IMR-90 (cell line): ENCODE data around the gene ETV4. TPM values are rescaled to one million over a fixed set of nuclear protein-coding genes. Genes with fewer than 3 reads are reported as not detected.

ENCODE experiments used
- ATAC-seq: fragments of 200-7000 bp; cut with Tn5 transposase; 2 replicates; pipeline ENCODE4 v1.9.1; 2020; ENCODE audit warnings: low read depth, mild to moderate bottlenecking, moderate library complexity
- BruUV-seq: library from RNA; stranded (reverse); fragments of 400-500 nt; replicated peaks from 2 replicates; lab custom pipeline; 2021; lab: Mats Ljungman, UMichigan
- CTCF ChIA-PET: fragments of 300-600 bp; formaldehyde crosslinking; extraction: SDS; loops from one replicate; lab custom pipeline; 2021; ENCODE audit warnings: antibody characterized with exemption; lab: Yijun Ruan, JAX
- POLR2A ChIA-PET: fragments of 300-600 bp; sonication (Branson Sonifier 250); formaldehyde crosslinking; loops from one replicate; lab custom pipeline; 2022; ENCODE audit warnings: antibody characterized with exemption; ENCODE audit not compliant: unreplicated experiment; lab: Charles Lee
- DNase-seq: peaks from one replicate; pipeline ENCODE4 v3.0.0; 2013
- H2AFZ ChIP-seq: replicated peaks from 2 replicates; pipeline ENCODE3; 2013; ENCODE audit warnings: low read length, mild to moderate bottlenecking; ENCODE audit not compliant: poor library complexity
- H2AK5ac ChIP-seq: 2 replicates; pipeline ENCODE4 v1.6.1; 2013; ENCODE audit warnings: low read depth, low read length, inconsistent platforms
- H2AK9ac ChIP-seq: replicated peaks from 2 replicates; pipeline ENCODE3; 2013; ENCODE audit warnings: mild to moderate bottlenecking, low read depth, low read length, moderate library complexity; ENCODE audit not compliant: poor library complexity
- H2BK120ac ChIP-seq: 2 replicates; pipeline ENCODE4 v1.6.1; 2013; ENCODE audit warnings: low read depth, low read length, inconsistent platforms
- H2BK15ac ChIP-seq: 3 replicates; pipeline ENCODE4 v1.6.1; 2013; ENCODE audit warnings: low read depth, low read length, inconsistent platforms
- H2BK20ac ChIP-seq: 2 replicates; pipeline ENCODE4 v1.6.1; 2013; ENCODE audit warnings: low read depth, mild to moderate bottlenecking, inconsistent platforms, low read length, moderate library complexity
- H2BK5ac ChIP-seq: 2 replicates; pipeline ENCODE4 v1.6.1; 2013; ENCODE audit warnings: mild to moderate bottlenecking, low read depth, low read length, inconsistent platforms; ENCODE audit not compliant: poor library complexity, severe bottlenecking
- H3K14ac ChIP-seq: replicated peaks from 2 replicates; pipeline ENCODE4 v1.6.1; 2013; ENCODE audit warnings: low read depth, low read length, inconsistent platforms
- H3K18ac ChIP-seq: 2 replicates; pipeline ENCODE4 v1.6.1; 2013; ENCODE audit warnings: low read depth, low read length, control low read depth
- H3K23ac ChIP-seq: 2 replicates; pipeline ENCODE4 v1.6.1; 2013; ENCODE audit warnings: low read depth, low read length, inconsistent platforms
- H3K27ac ChIP-seq: 2 replicates; pipeline ENCODE4 v1.5.1; 2013; ENCODE audit warnings: mild to moderate bottlenecking, control low read depth, low read length; ENCODE audit not compliant: insufficient read depth
- H3K27me3 ChIP-seq: 2 replicates; pipeline ENCODE4 v1.6.1; 2013; ENCODE audit warnings: low read length; ENCODE audit not compliant: control insufficient read depth, insufficient read depth
- H3K36me3 ChIP-seq: 2 replicates; pipeline ENCODE4 v1.6.1; 2013; ENCODE audit warnings: low read length, mixed read lengths; ENCODE audit not compliant: control insufficient read depth, insufficient read depth
- H3K4ac ChIP-seq: 2 replicates; pipeline ENCODE4 v1.6.1; 2013; ENCODE audit warnings: low read depth, low read length, inconsistent platforms
- H3K4me1 ChIP-seq: 2 replicates; pipeline ENCODE4 v1.6.1; 2013; ENCODE audit warnings: low read length, mixed read lengths; ENCODE audit not compliant: control insufficient read depth, insufficient read depth
- H3K4me2 ChIP-seq: 2 replicates; pipeline ENCODE4 v1.6.1; 2013; ENCODE audit warnings: low read depth, mild to moderate bottlenecking, control low read depth, low read length, moderate library complexity
- H3K4me3 ChIP-seq: 2 replicates; pipeline ENCODE4 v1.5.1; 2013; ENCODE audit warnings: low read depth, mild to moderate bottlenecking, control low read depth, low read length, moderate library complexity; ENCODE audit not compliant: insufficient read depth
- H3K56ac ChIP-seq: 2 replicates; pipeline ENCODE4 v1.6.1; 2013; ENCODE audit warnings: low read length, inconsistent platforms; ENCODE audit not compliant: insufficient read depth; ENCODE audit errors: extremely low read depth
- H3K79me1 ChIP-seq, 2 experiments: 2 replicates each; pipeline ENCODE4 v1.6.1; 2013; ENCODE audit warnings: low read length in 2 of 2, inconsistent platforms in 1 of 2, low read depth in 1 of 2
- H3K9ac ChIP-seq: 2 replicates; pipeline ENCODE4 v1.6.1; 2013; ENCODE audit warnings: low read depth, low read length, control low read depth
- H3K9me1 ChIP-seq: 2 replicates; pipeline ENCODE4 v1.6.1; 2013; ENCODE audit warnings: low read length, inconsistent platforms; ENCODE audit not compliant: insufficient read depth
- H3K9me3 ChIP-seq: 2 replicates; pipeline ENCODE4 v1.6.1; 2013; ENCODE audit warnings: low read length; ENCODE audit not compliant: control insufficient read depth, insufficient read depth
- H4K20me1 ChIP-seq: 2 replicates; pipeline ENCODE4 v1.6.1; 2013; ENCODE audit warnings: low read length, inconsistent platforms; ENCODE audit not compliant: insufficient read depth
- H4K5ac ChIP-seq: 2 replicates; pipeline ENCODE4 v1.6.1; 2013; ENCODE audit warnings: mild to moderate bottlenecking, low read depth, low read length, control low read depth
- H4K8ac ChIP-seq, 2 experiments: 2 replicates each; pipeline ENCODE4 v1.6.1; 2013; ENCODE audit warnings: low read depth in 2 of 2, low read length in 2 of 2, control low read depth in 1 of 2, inconsistent platforms in 1 of 2
- H4K91ac ChIP-seq: 2 replicates; pipeline ENCODE4 v1.6.1; 2013; ENCODE audit warnings: low read depth, low read length, inconsistent platforms; ENCODE audit not compliant: insufficient read depth
- BHLHE40 ChIP-seq: fragments of 150-350 bp; IDR thresholded peaks from 2 replicates; pipeline ENCODE4 v1.6.1; 2016; ENCODE audit warnings: mild to moderate bottlenecking, low read depth, low read length
- CHD1 ChIP-seq: IDR thresholded peaks from 2 replicates; pipeline ENCODE4 v1.6.1; 2012; ENCODE audit warnings: low read depth, low read length, improper control_type of control experiment
- FOS ChIP-seq: fragments of 150-350 bp; IDR thresholded peaks from 2 replicates; pipeline ENCODE4 v1.6.1; 2016; ENCODE audit warnings: low read depth, low read length
- MAFK ChIP-seq: IDR thresholded peaks from 2 replicates; pipeline ENCODE4 v1.6.1; 2012; ENCODE audit warnings: low read depth, low read length, improper control_type of control experiment
- MAZ ChIP-seq: IDR thresholded peaks from 2 replicates; pipeline ENCODE4 v1.6.1; 2012; ENCODE audit warnings: low read depth, mild to moderate bottlenecking, low read length, improper control_type of control experiment, moderate library complexity, borderline replicate concordance
- NFE2L2 ChIP-seq: fragments of 150-350 bp; IDR thresholded peaks from 2 replicates; pipeline ENCODE4 v1.6.1; 2016; ENCODE audit warnings: low read depth, mild to moderate bottlenecking, low read length
- POLR2A ChIP-seq: IDR thresholded peaks from 2 replicates; pipeline ENCODE4 v1.6.1; 2012; ENCODE audit warnings: mild to moderate bottlenecking, low read depth, low read length
- RAD21 ChIP-seq: IDR thresholded peaks from 2 replicates; pipeline ENCODE4 v1.6.1; 2012; ENCODE audit warnings: low read length, improper control_type of control experiment
- RCOR1 ChIP-seq: IDR thresholded peaks from 2 replicates; pipeline ENCODE4 v1.6.1; 2012; ENCODE audit warnings: mild to moderate bottlenecking, low read length, improper control_type of control experiment; ENCODE audit not compliant: insufficient replicate concordance
- RFX5 ChIP-seq: IDR thresholded peaks from 2 replicates; pipeline ENCODE4 v1.8.0; 2012; ENCODE audit warnings: low read depth, mild to moderate bottlenecking, low read length, moderate library complexity
- USF2 ChIP-seq: fragments of 150-350 bp; IDR thresholded peaks from 2 replicates; pipeline ENCODE4 v1.6.1; 2017; ENCODE audit warnings: mild to moderate bottlenecking, antibody characterized with exemption, low read length, low read depth
- WGBS, 2 experiments: methylation state at CpG; one replicate each; pipeline versions ENCODE4 v1.1.5 to v1.1.7; 2013; ENCODE audit warnings: missing lambda C conversion rate in 2 of 2; ENCODE audit not compliant: insufficient read length in 1 of 2; ENCODE audit errors: extremely low coverage in 2 of 2; 5-methylcytosine and 5-hydroxymethylcytosine counted together
- dilution Hi-C: fragments of 300-500 bp; cut with HindIII; formaldehyde crosslinking; loops from one replicate; pipeline ENCODE4 v1.14.3; 2018; ENCODE audit warnings: low sequenced_read_pairs; ENCODE audit not compliant: unreplicated experiment
- in situ Hi-C: fragments of 300-500 bp; cut with MboI; formaldehyde crosslinking; loops from 3 replicates; pipeline ENCODE4 v1.14.3; 2019; ENCODE audit warnings: low sequenced_read_pairs, inconsistent platforms, mixed read lengths
- intact Hi-C: fragments of 100-400 bp; cut with micrococcal nuclease; formaldehyde crosslinking; loops from 2 replicates; pipeline ENCODE4 v1.10.0; 2022
- polyA plus RNA-seq, 3 experiments: library from polyadenylated mRNA; depleted of rRNA; stranded (reverse); fragments of >200 nt; gene quantifications; 2 replicates each; pipeline ENCODE4 v1.2.3, GENCODE V29; 2012; ENCODE audit warnings: low replicate concordance in 1 of 3
- total RNA-seq: library from RNA; depleted of rRNA; stranded (reverse); fragments of >200 nt; gene quantifications from 2 replicates; pipeline ENCODE4 v1.2.3, GENCODE V29; 2012
- TF ChIP-seq, protein P1 (sequence below): conservative IDR thresholded peaks from 2 replicates; pipeline ENCODE4 v1.5.1; 2012; ENCODE audit warnings: mild to moderate bottlenecking, low read depth, low read length, improper control_type of control experiment

Gene ETV4
- total and polyA plus RNA-seq, 2 of the 4 experiments (the other 2 are of a cell fraction): 4.3 to 13.2 TPM

DNA sequence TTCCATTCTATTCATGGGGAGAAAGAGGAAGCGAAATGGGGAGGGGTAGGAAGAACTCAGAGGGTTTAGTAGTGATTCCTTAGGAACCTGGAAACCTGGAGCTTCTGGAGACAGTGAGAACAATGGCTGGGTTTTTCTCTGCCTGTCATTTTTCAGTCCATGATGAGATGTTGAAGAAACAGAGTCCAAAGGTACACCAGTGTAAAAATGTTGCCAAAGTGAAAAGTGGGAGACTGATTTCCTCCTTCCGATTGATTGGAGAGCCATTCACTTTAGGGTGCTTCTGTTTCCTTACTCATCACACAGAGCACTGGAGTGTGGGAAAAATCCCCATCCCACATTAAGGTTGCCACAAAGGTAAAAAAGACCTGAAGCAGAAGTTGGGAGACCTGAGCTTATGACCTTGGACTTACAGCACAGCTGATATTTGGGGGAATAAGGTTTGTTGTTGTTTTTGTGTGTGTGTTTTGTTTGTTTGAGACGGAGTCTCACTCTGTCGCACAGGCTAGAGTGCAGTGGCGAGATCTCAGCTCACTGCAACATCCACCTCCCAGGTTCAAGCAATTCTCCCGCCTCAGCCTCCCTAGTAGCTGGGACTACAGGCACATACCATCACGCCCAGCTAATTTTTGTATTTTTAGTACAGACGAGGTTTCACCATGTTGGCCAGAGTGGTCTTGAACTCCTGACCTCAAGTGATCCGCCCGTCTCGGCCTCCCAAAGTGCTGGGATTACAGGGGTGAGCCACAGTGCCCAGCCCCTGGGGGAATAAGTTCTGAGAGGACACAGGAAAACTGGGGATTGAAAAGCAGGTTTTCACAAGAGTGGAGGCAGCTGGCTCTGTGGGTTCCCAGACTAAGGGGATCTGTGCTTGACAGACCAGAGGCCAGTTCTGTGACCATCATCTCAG is 63.8 kb downstream of the ETV4 start:
- 0 out of 2 replicates have a peak overlapping the region, but pooled peaks have one; percentile 19 for H3K23ac ChIP-seq
- no peak overlapping the region for H3K27ac ChIP-seq
- peak overlapping the region; percentile 47 for H2AFZ ChIP-seq
- H3K27me3 ChIP-seq: no peaks in the 10 kb centered on the region
- H3K56ac ChIP-seq: no peak overlapping the region
- ChIA-PET POLR2A (interaction anchor here (2.7 to 3.7 kb wide), 2 partner anchors 114 to 121 kb away, joined by 23 to 44 read pairs; no protein-coding TSS in a partner anchor), CTCF (interaction anchor here (0.6 to 3.2 kb wide), 6 partner anchors 13 to 95 kb away, joined by 3 to 47 read pairs (median 16); partner anchors contain the start of gene ARL4D)
- H3K4me2 ChIP-seq: no peak overlapping the region
- intact Hi-C loops (loop anchor here (1.0 kb wide), 1 partner anchor 88 kb away; no protein-coding TSS in a partner anchor), dilution Hi-C loops (no loop called here), in situ Hi-C loops (loop anchor here (5.0 to 25.0 kb wide), 2 partner anchors 95 to 295 kb away; no protein-coding TSS in a partner anchor)
- H3K4ac ChIP-seq: peak overlapping the region; percentile 53; the same call in 1 of the 2 replicates
- no peaks in the 10 kb centered on the region for H3K9me3 ChIP-seq
- H2BK5ac ChIP-seq: no peak overlapping the region
- no peaks in the 10 kb centered on the region for H3K36me3 ChIP-seq
- H3K9me1 ChIP-seq: peaks cover 5% of the 10 kb centered on the region; the same call in 1 of the 2 replicates
- H4K5ac ChIP-seq: no peak overlapping the region
- H3K14ac ChIP-seq: no peak overlapping the region
- H3K9ac ChIP-seq: no peak overlapping the region; the same call in 1 of the 2 replicates
- H3K79me1 ChIP-seq: peaks cover 5 to 23% of the 10 kb centered on the region in 2 experiments; a peak in 2 of 4 replicates
- H4K20me1 ChIP-seq: 0 out of 2 replicates have a peak, but pooled peaks cover 5% of the 10 kb centered on the region
- H3K18ac ChIP-seq: no peak overlapping the region
- H2BK20ac ChIP-seq: peak overlapping the region; percentile 15; the same call in 1 of the 2 replicates
- peak overlapping the region; percentile 13 for H2BK120ac ChIP-seq
- H3K4me3 ChIP-seq: no peak overlapping the region
- H3K4me1 ChIP-seq: peaks cover 8% of the 10 kb centered on the region
- peak overlapping the region; percentile 85 to 98; a peak in 2 of 4 replicates for H4K8ac ChIP-seq
- H2AK9ac ChIP-seq: no peak overlapping the region
- no TSS peak for BruUV-seq
- no peak overlapping the region for H2BK15ac ChIP-seq
- no peak for DNase-seq
- H2AK5ac ChIP-seq: peak overlapping the region; percentile 44; the same call in 1 of the 2 replicates
- peak overlapping the region; percentile 7; the same call in 1 of the 2 replicates for H4K91ac ChIP-seq
- no peak for ATAC-seq
- 88% methylated on average over 4 of the region's 11 CpGs; no CpG with 5 or more reads in 1 of the 2 experiments for WGBS, 2 experiments
- no peak for TF ChIP-seq MAZ
- no peak for TF ChIP-seq CHD1
- TF ChIP-seq MAFK: no peak
- no peak for TF ChIP-seq RFX5
- TF ChIP-seq FOS: no peak
- no peak for TF ChIP-seq USF2
- TF ChIP-seq NFE2L2: no peak
- TF ChIP-seq RCOR1: no peak
- TF ChIP-seq BHLHE40: no peak
- TF ChIP-seq RAD21: no peak
- TF ChIP-seq POLR2A: no peak
- TF ChIP-seq, protein P1, sequence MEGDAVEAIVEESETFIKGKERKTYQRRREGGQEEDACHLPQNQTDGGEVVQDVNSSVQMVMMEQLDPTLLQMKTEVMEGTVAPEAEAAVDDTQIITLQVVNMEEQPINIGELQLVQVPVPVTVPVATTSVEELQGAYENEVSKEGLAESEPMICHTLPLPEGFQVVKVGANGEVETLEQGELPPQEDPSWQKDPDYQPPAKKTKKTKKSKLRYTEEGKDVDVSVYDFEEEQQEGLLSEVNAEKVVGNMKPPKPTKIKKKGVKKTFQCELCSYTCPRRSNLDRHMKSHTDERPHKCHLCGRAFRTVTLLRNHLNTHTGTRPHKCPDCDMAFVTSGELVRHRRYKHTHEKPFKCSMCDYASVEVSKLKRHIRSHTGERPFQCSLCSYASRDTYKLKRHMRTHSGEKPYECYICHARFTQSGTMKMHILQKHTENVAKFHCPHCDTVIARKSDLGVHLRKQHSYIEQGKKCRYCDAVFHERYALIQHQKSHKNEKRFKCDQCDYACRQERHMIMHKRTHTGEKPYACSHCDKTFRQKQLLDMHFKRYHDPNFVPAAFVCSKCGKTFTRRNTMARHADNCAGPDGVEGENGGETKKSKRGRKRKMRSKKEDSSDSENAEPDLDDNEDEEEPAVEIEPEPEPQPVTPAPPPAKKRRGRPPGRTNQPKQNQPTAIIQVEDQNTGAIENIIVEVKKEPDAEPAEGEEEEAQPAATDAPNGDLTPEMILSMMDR: no peak
